H1 (cell line): ENCODE results near the gene ZNF429. TPM values are rescaled to one million over a fixed set of nuclear protein-coding genes. Genes with fewer than 3 reads are reported as not detected.

Experiments used
- CTCF ChIA-PET: fragments of 300-600 bp; sonication (Branson Sonifier 250); formaldehyde crosslinking; loops from one replicate; lab custom pipeline; 2021; ENCODE audit not compliant: partially characterized antibody; lab: Charles Lee
- POLR2A ChIA-PET: fragments of 300-600 bp; sonication (Branson Sonifier 250); formaldehyde crosslinking; loops from one replicate; lab custom pipeline; 2021; ENCODE audit warnings: inconsistent platforms; ENCODE audit not compliant: partially characterized antibody; lab: Charles Lee
- DNase-seq, 2 experiments: peaks; one replicate each; pipeline versions ENCODE4 v3.0.0 to v3.0.0-alpha.2; 2010 to 2022; ENCODE audit warnings: low spot score in 2 of 2, low read depth in 1 of 2, mixed read lengths in 1 of 2
- FAIRE-seq: peaks from 2 replicates; lab custom pipeline; 2011; peaks lifted over from hg19 to GRCh38; lab: Jason Lieb, UNC
- H2AFZ ChIP-seq: 2 replicates; pipeline ENCODE4 v1.8.1; 2012; ENCODE audit warnings: low read length, inconsistent platforms
- H2AK5ac ChIP-seq: 2 replicates; pipeline ENCODE4 v1.6.1; 2013; ENCODE audit warnings: low read depth, low read length
- H2BK120ac ChIP-seq: replicated peaks from 2 replicates; pipeline ENCODE3; 2013; ENCODE audit warnings: low read depth, low read length, inconsistent platforms
- H2BK12ac ChIP-seq: 2 replicates; pipeline ENCODE4 v1.6.1; 2013; ENCODE audit warnings: low read depth, low read length
- H2BK15ac ChIP-seq: 2 replicates; pipeline ENCODE4 v1.6.1; 2013; ENCODE audit warnings: low read length
- H2BK20ac ChIP-seq: 2 replicates; pipeline ENCODE4 v1.6.1; 2013; ENCODE audit warnings: low read length
- H2BK5ac ChIP-seq: 2 replicates; pipeline ENCODE4 v1.6.1; 2013; ENCODE audit warnings: low read depth, low read length
- H3K14ac ChIP-seq: 2 replicates; pipeline ENCODE4 v1.6.1; 2013; ENCODE audit warnings: inconsistent platforms; ENCODE audit not compliant: insufficient read length
- H3K18ac ChIP-seq: 2 replicates; pipeline ENCODE4 v1.6.1; 2013; ENCODE audit warnings: low read length; ENCODE audit errors: extremely low read depth
- H3K23ac ChIP-seq: 2 replicates; pipeline ENCODE4 v1.6.1; 2013; ENCODE audit warnings: inconsistent platforms; ENCODE audit not compliant: insufficient read length
- H3K23me2 ChIP-seq: 2 replicates; pipeline ENCODE4 v1.6.1; 2013; ENCODE audit warnings: low read depth, low read length
- H3K27ac ChIP-seq: 2 replicates; pipeline ENCODE4 v1.6.1; 2011; ENCODE audit warnings: low read depth, low read length, inconsistent platforms
- H3K27me3 ChIP-seq, 4 experiments: replicated peaks in 1 of 4; 1 replicate in 1 of 4; 2 replicates in 3 of 4; pipeline versions ENCODE4 v1.6.1 to v1.8.1; 2011 to 2013; ENCODE audit warnings: low read length in 3 of 4, mild to moderate bottlenecking in 3 of 4, inconsistent platforms in 2 of 4, mixed read lengths in 2 of 4, moderate library complexity in 1 of 4; ENCODE audit not compliant: control insufficient read depth in 3 of 4, insufficient read depth in 3 of 4; ENCODE audit errors: extremely low read depth in 1 of 4
- H3K36me3 ChIP-seq, 4 experiments: 2 replicates each; pipeline versions ENCODE4 v1.6.1 to v1.8.1; 2011 to 2013; ENCODE audit warnings: mild to moderate bottlenecking in 4 of 4, low read length in 3 of 4, moderate library complexity in 2 of 4, control low read depth in 1 of 4, inconsistent platforms in 1 of 4; ENCODE audit not compliant: insufficient read depth in 4 of 4, control insufficient read depth in 2 of 4
- H3K4ac ChIP-seq: replicated peaks from 2 replicates; pipeline ENCODE3; 2013; ENCODE audit warnings: low read length, low read depth, mixed read lengths, inconsistent platforms; ENCODE audit not compliant: insufficient read length
- H3K4me1 ChIP-seq, 4 experiments: replicated peaks in 1 of 4; 1 replicate in 1 of 4; 2 replicates in 3 of 4; pipeline versions ENCODE4 v1.6.1 to v1.8.1; 2011 to 2013; ENCODE audit warnings: low read length in 3 of 4, inconsistent platforms in 2 of 4, mixed read lengths in 1 of 4; ENCODE audit not compliant: insufficient read depth in 4 of 4, control insufficient read depth in 3 of 4
- H3K4me2 ChIP-seq, 2 experiments: 2 replicates each; pipeline versions ENCODE4 v1.6.1 to v1.8.1; 2011 to 2013; ENCODE audit warnings: low read depth in 2 of 2, low read length in 2 of 2, control low read depth in 1 of 2, inconsistent platforms in 1 of 2, mild to moderate bottlenecking in 1 of 2; ENCODE audit not compliant: insufficient read depth in 1 of 2
- H3K4me3 ChIP-seq, 4 experiments: fragments of 200-600, 300-600 bp in 1 of 4; sonication (generic), shearing (Covaris generic), sonication (Bioruptor Twin) in 1 of 4; 2 replicates each; pipeline versions ENCODE4 v1.5.1 to v1.8.1; 2011 to 2016; ENCODE audit warnings: low read length in 4 of 4, low read depth in 3 of 4, control low read depth in 2 of 4, inconsistent platforms in 2 of 4, mild to moderate bottlenecking in 2 of 4, mixed read lengths in 1 of 4, moderate library complexity in 1 of 4; ENCODE audit not compliant: insufficient read depth in 2 of 4; ENCODE audit errors: extremely low read depth in 1 of 4
- H3K56ac ChIP-seq: replicated peaks from 2 replicates; pipeline ENCODE3; 2013; ENCODE audit warnings: low read depth, mild to moderate bottlenecking, mixed read lengths, low read length, inconsistent platforms; ENCODE audit not compliant: insufficient read length
- H3K79me1 ChIP-seq: 2 replicates; pipeline ENCODE4 v1.6.1; 2013; ENCODE audit warnings: low read depth, low read length, control low read depth
- H3K79me2 ChIP-seq, 2 experiments: 2 replicates each; pipeline versions ENCODE4 v1.6.1 to v1.8.1; 2012 to 2013; ENCODE audit warnings: low read length in 2 of 2, mild to moderate bottlenecking in 2 of 2, inconsistent platforms in 1 of 2; ENCODE audit not compliant: insufficient read depth in 2 of 2, control insufficient read depth in 1 of 2
- H3K9ac ChIP-seq, 4 experiments: replicated peaks in 1 of 4; 1 replicate in 1 of 4; 2 replicates in 3 of 4; pipeline versions ENCODE4 v1.6.1 to v1.8.1; 2011 to 2013; ENCODE audit warnings: low read depth in 3 of 4, low read length in 3 of 4, control low read depth in 2 of 4, mild to moderate bottlenecking in 2 of 4, moderate library complexity in 2 of 4, inconsistent platforms in 1 of 4; ENCODE audit errors: extremely low read depth in 1 of 4
- H3K9me3 ChIP-seq, 2 experiments: 2 replicates each; pipeline versions ENCODE4 v1.6.1 to v1.8.1; 2012 to 2013; ENCODE audit warnings: mild to moderate bottlenecking in 2 of 2, moderate library complexity in 2 of 2, control low read depth in 1 of 2, inconsistent platforms in 1 of 2, low read depth in 1 of 2, low read length in 1 of 2, mixed read lengths in 1 of 2; ENCODE audit not compliant: insufficient read depth in 2 of 2
- H4K20me1 ChIP-seq, 2 experiments: replicated peaks in 1 of 2; 2 replicates each; pipeline versions ENCODE3 to v1.8.1; 2011 to 2013; ENCODE audit warnings: inconsistent platforms in 2 of 2, low read length in 2 of 2, mild to moderate bottlenecking in 1 of 2; ENCODE audit not compliant: insufficient read depth in 2 of 2, control insufficient read depth in 1 of 2
- H4K5ac ChIP-seq: 2 replicates; pipeline ENCODE4 v1.6.1; 2013; ENCODE audit warnings: low read length, low read depth, mixed read lengths, inconsistent platforms; ENCODE audit not compliant: insufficient read length
- H4K8ac ChIP-seq: 2 replicates; pipeline ENCODE4 v1.8.0; 2013; ENCODE audit warnings: mild to moderate bottlenecking, moderate library complexity, low read length, inconsistent platforms; ENCODE audit not compliant: insufficient read depth; ENCODE audit errors: extremely low read depth
- H4K91ac ChIP-seq: replicated peaks from 2 replicates; pipeline ENCODE3; 2013; ENCODE audit warnings: low read length, mixed read lengths, inconsistent platforms; ENCODE audit not compliant: insufficient read length
- CBX5 ChIP-seq: fragments of 300-800, 300-1000 bp; sonication (generic); IDR thresholded peaks from 2 replicates; pipeline ENCODE4 v1.7.1; 2016; ENCODE audit warnings: antibody characterized with exemption, low read length, low read depth
- CBX8 ChIP-seq: fragments of 300-800, 300-1000 bp; sonication (generic); IDR thresholded peaks from 2 replicates; pipeline ENCODE4 v1.7.1; 2016; ENCODE audit warnings: low read depth, low read length, borderline replicate concordance
- CEBPB ChIP-seq: IDR thresholded peaks from 2 replicates; pipeline ENCODE4 v1.6.1; 2012; ENCODE audit warnings: low read depth, low read length
- EP300 ChIP-seq, 2 experiments: IDR thresholded peaks; 1 replicate in 1 of 2; 2 replicates in 1 of 2; pipeline ENCODE4 v1.6.1; 2011 to 2012; ENCODE audit warnings: low read depth in 2 of 2, low read length in 2 of 2, mild to moderate bottlenecking in 2 of 2, borderline replicate concordance in 1 of 2, inconsistent platforms in 1 of 2, moderate library complexity in 1 of 2
- FOSL1 ChIP-seq: IDR thresholded peaks from 2 replicates; pipeline ENCODE4 v1.6.1; 2011; ENCODE audit warnings: mild to moderate bottlenecking, low read depth, low read length, moderate library complexity; ENCODE audit not compliant: insufficient read depth
- JUND ChIP-seq: IDR thresholded peaks from 2 replicates; pipeline ENCODE4 v1.6.1; 2011; ENCODE audit warnings: mild to moderate bottlenecking, improper control_type of control experiment, low read length
- KDM1A ChIP-seq: fragments of 200-600, 300-600 bp; sonication (generic); IDR thresholded peaks from 2 replicates; pipeline ENCODE4 v1.7.1; 2016; ENCODE audit warnings: mild to moderate bottlenecking, low read length, borderline replicate concordance
- PHF8 ChIP-seq: fragments of 200-600 bp; sonication (generic); conservative IDR thresholded peaks from 2 replicates; pipeline ENCODE4 v1.7.1; 2012; ENCODE audit warnings: low read depth, mild to moderate bottlenecking, inconsistent platforms, low read length, moderate library complexity
- RNF2 ChIP-seq: fragments of 200-900, 300-1000 bp; sonication (generic); IDR thresholded peaks from 2 replicates; pipeline ENCODE4 v1.7.1; 2016; ENCODE audit warnings: borderline replicate concordance, low read depth, mild to moderate bottlenecking, antibody characterized with exemption, low read length; ENCODE audit not compliant: poor library complexity, severe bottlenecking; ENCODE audit errors: missing control alignments
- RXRA ChIP-seq: IDR thresholded peaks from 2 replicates; pipeline ENCODE4 v1.6.1; 2011; ENCODE audit warnings: low read depth, mild to moderate bottlenecking, low read length, moderate library complexity; ENCODE audit not compliant: insufficient read depth
- SP1 ChIP-seq: IDR thresholded peaks from 2 replicates; pipeline ENCODE4 v1.6.1; 2011; ENCODE audit warnings: low read depth, low read length
- TAF7 ChIP-seq: optimal IDR thresholded peaks from 2 replicates; pipeline ENCODE3; 2011; ENCODE audit warnings: low read depth, mild to moderate bottlenecking, inconsistent platforms, low read length, moderate library complexity, borderline replicate concordance
- TBP ChIP-seq: IDR thresholded peaks from 2 replicates; pipeline ENCODE4 v1.6.1; 2011; ENCODE audit warnings: low read depth, low read length, improper control_type of control experiment
- TCF12 ChIP-seq: IDR thresholded peaks from 2 replicates; pipeline ENCODE4 v1.6.1; 2011; ENCODE audit warnings: low read depth, mild to moderate bottlenecking, low read length
- polyA plus RNA-seq, 7 experiments: library from polyadenylated mRNA; depleted of rRNA in 3 of 7; stranded (reverse) in 5 of 7; unstranded in 2 of 7; fragments of >200 nt in 5 of 7; fragments of 200-250 nt in 2 of 7; gene quantifications; 1 replicate in 5 of 7; 2 replicates in 1 of 7; 4 replicates in 1 of 7; pipeline versions ENCODE4 v1.2.1 to v1.2.3, GENCODE V29; 2011 to 2013; ENCODE audit warnings: missing spikeins in 2 of 7, mixed read lengths in 2 of 7
- total RNA-seq: library from RNA; stranded (reverse); fragmentation: NEBNext Ultra II Directional; extraction: Animal tissue kit (Norgen Biotek cat#: 25700); gene quantifications from 2 replicates; pipeline ENCODE4 v1.2.1, GENCODE V29; 2021

Gene ZNF429
- total and polyA plus RNA-seq, 2 of the 8 experiments (the other 6 are each of a cell fraction or from before 2014, with no cell fraction given) = 10.9 to 15.0 TPM

GRCh38 chr19:21460686-21461085 lies 44.7 kb upstream of the ZNF429 start:
- Histone ChIP-seq H3K56ac (no peak overlapping the region), H2AK5ac (no peak overlapping the region), H3K9me3 (peaks cover 14 to 17% of the 10 kb centered on the region in 2 experiments; a peak in 3 of 4 replicates), H2BK120ac (no peak overlapping the region), H3K23me2 (no peaks in the 10 kb centered on the region), H3K4me1 (no peaks in the 10 kb centered on the region; a peak in 1 of 7 replicates), H2BK5ac (no peak overlapping the region), H2BK15ac (no peak overlapping the region), H2BK12ac (no peak overlapping the region), H3K36me3 (peaks cover 0 to 46% (median 15%) of the 10 kb centered on the region in 4 experiments; a peak in 5 of 8 replicates), H3K79me2 (peaks cover 16 to 78% of the 10 kb centered on the region in 2 experiments), H3K27me3 (no peaks in the 10 kb centered on the region), H3K4ac (no peak overlapping the region), H3K4me3 (no peak overlapping the region), H3K27ac (no peak overlapping the region), H4K5ac (no peak overlapping the region), H3K14ac (no peak overlapping the region), H3K9ac (no peak overlapping the region), H2AFZ (no peak overlapping the region), H3K79me1 (0 out of 2 replicates have a peak, but pooled peaks cover 2% of the 10 kb centered on the region), H3K4me2 (no peak overlapping the region; a peak in 1 of 4 replicates), H4K91ac (no peak overlapping the region), H2BK20ac (no peak overlapping the region), H3K23ac (no peak overlapping the region), H4K20me1 (no peaks in the 10 kb centered on the region), H4K8ac (no peak overlapping the region), H3K18ac (no peak overlapping the region)
- ChIA-PET POLR2A (interaction anchor here (0.9 to 2.0 kb wide), 5 partner anchors 8 to 132 kb away, joined by 3 to 6 read pairs (median 3); partner anchors contain the start of genes ZNF429 and ZNF708), CTCF (interaction anchor here (1.3 kb wide), 1 partner anchor 23 kb away, joined by 4 read pairs; no protein-coding TSS in a partner anchor)
- TF ChIP-seq RNF2 (no peak), PHF8 (no peak), CBX8 (no peak), CEBPB (no peak), JUND (no peak), KDM1A (no peak), FOSL1 (no peak), RXRA (no peak), TBP (no peak), SP1 (no peak), CBX5 (no peak), TAF7 (no peak), TCF12 (no peak), EP300 (IDR thresholded peaks at IDR 0.05; ENCODE audit: borderline replicate concordance in 1 of 2, low read depth in 2 of 2, low read length in 2 of 2) (no peak)
- DNase-seq (no peak), FAIRE-seq (peak; percentile 24)
